GM13977 (cell line): Measurements from ENCODE around the gene ROR1.

ENCODE experiments used
- DNase-seq: peaks from one replicate; pipeline ENCODE4 v3.0.0; 2012; ENCODE audit warnings: low spot score
- in situ Hi-C: fragments of 300-500 bp; cut with MboI; formaldehyde crosslinking; loops from one replicate; pipeline ENCODE4 v1.12.0; 2022; ENCODE audit warnings: low sequenced_read_pairs, low pct_unique_long_range_greater_than_20kb, mixed read lengths, inconsistent platforms; ENCODE audit not compliant: unreplicated experiment
- TF ChIP-seq, protein P1 (sequence below): IDR thresholded peaks from 2 replicates; pipeline ENCODE4 v1.5.1; 2012; ENCODE audit warnings: mild to moderate bottlenecking, control low read depth; ENCODE audit not compliant: insufficient read depth; ENCODE audit errors: extremely low read depth, missing control alignments

The ROR1 gene

DNA sequence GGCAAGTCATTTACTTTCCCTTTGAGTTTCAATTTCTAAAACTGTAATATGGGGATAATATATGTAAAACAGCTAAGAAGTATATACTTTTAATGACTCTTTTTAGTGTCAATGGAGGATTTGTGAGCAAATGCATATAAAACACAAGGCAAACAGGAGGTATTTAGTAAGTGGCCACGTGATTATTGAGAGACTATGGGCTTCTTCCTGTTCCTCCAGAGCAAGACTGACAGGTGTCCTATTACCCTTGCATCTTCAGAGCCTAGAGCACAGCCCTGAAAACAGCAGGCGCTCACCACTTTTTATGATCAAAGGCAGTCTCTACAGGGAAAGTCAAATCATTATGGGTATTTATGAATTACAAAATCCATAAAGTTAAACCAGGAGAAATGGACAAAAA is 941 bp upstream of the ROR1 start:
- peak; percentile 10 for DNase-seq
- in situ Hi-C loops: no loop called here
- TF ChIP-seq, protein P1, sequence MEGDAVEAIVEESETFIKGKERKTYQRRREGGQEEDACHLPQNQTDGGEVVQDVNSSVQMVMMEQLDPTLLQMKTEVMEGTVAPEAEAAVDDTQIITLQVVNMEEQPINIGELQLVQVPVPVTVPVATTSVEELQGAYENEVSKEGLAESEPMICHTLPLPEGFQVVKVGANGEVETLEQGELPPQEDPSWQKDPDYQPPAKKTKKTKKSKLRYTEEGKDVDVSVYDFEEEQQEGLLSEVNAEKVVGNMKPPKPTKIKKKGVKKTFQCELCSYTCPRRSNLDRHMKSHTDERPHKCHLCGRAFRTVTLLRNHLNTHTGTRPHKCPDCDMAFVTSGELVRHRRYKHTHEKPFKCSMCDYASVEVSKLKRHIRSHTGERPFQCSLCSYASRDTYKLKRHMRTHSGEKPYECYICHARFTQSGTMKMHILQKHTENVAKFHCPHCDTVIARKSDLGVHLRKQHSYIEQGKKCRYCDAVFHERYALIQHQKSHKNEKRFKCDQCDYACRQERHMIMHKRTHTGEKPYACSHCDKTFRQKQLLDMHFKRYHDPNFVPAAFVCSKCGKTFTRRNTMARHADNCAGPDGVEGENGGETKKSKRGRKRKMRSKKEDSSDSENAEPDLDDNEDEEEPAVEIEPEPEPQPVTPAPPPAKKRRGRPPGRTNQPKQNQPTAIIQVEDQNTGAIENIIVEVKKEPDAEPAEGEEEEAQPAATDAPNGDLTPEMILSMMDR: no peak

DNA sequence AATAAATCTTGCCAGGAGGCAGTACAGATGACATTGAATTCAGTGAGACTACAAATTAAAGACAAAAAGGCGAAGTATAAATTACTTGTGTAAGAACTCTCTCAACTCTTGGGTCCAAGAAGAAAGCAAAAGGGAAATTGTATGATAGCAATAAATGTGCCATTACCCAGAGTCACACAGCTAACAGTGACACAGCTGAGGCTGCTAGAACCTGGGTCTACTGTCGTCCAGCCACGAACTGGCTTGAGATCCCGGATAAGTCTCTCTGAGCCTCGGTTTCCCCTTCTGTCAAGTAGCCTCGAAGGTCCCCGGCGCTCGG is 362 bp upstream of the ROR1 start:
- DNase-seq: no peak
- TF ChIP-seq, protein P1: no peak
- in situ Hi-C loops: no loop called here

DNA sequence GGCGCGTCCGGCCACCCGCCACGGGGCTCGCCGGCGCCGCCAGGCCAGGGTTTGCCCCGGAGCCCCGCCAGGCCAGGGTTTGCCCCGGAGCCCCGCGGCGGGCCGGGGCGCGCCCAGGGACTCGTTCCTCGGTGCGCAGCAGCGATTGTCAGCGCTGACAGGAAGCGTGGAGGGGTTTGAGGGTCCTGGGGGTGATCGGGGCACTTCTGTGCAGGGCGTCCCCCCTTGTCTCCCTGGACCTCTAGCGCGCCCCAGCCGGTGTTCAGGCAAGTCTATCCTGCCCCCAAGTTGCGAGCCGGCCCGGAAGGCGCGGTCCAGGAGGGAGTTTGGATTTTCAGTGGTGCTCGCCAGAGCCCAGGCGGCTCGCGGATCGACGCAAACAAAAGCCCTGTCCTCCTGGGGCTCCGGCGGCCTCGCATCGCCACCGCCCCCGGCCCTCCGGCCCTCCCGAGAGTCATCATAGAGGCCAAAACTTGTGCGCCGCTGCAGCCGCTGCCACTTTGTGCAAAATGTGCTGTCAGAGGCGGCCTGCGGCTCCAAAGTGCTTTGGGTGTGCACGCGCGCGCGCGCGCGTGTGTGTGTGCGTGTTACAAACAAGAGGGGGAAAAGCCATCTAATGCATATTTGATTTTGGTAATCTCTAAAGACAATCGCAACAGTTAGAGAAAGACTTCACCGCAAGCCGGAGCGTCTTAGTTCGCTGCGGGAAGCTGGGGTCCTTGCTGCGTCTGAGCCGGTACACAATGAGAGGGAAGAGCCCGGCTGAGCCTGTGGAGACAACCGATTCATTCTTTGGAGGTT is 1.0 kb downstream of the ROR1 start:
- in situ Hi-C loops: no loop called here
- TF ChIP-seq, protein P1: no peak
- DNase-seq: peak; percentile 28

GRCh38 chr1:63775418-63776127 is 1.8 kb downstream of the ROR1 start:
- no peak for DNase-seq
- TF ChIP-seq, protein P1: no peak
- in situ Hi-C loops: no loop called here

DNA sequence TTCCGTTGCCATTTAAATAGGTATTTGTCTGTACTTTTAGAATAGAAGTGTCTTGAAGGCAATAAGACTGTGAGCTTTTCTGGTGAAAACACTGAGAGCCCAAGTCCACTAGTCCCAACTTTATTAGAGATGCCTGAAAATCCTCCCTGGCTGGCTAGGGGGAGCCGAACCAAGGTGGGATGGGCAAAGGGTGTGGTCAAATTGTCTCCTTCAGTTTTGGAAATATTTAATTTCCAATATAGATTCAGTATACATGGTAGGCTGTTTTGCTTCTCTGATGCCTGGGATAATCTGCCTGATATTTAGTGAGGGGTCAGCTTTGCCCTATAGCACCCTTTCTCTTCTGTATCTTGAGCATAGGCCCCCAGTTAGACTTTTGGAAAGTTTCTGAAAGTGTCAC is 3.5 kb downstream of the ROR1 start:
- in situ Hi-C loops: no loop called here
- DNase-seq: no peak
- TF ChIP-seq, protein P1: no peak

- in situ Hi-C loops: no loop called here
- TF ChIP-seq, protein P1: no peak
- no peak for DNase-seq
These were observed 4.4 kb downstream of the ROR1 start for GRCh38 chr1:63777965-63778880.
